Central memory CD4-positive, alpha-beta T cell (primary cell): ENCODE data around the gene MEGF9.

Source experiments
- DNase-seq: peaks from one replicate; pipeline ENCODE4 v3.0.0; 2022

The MEGF9 gene

DNA sequence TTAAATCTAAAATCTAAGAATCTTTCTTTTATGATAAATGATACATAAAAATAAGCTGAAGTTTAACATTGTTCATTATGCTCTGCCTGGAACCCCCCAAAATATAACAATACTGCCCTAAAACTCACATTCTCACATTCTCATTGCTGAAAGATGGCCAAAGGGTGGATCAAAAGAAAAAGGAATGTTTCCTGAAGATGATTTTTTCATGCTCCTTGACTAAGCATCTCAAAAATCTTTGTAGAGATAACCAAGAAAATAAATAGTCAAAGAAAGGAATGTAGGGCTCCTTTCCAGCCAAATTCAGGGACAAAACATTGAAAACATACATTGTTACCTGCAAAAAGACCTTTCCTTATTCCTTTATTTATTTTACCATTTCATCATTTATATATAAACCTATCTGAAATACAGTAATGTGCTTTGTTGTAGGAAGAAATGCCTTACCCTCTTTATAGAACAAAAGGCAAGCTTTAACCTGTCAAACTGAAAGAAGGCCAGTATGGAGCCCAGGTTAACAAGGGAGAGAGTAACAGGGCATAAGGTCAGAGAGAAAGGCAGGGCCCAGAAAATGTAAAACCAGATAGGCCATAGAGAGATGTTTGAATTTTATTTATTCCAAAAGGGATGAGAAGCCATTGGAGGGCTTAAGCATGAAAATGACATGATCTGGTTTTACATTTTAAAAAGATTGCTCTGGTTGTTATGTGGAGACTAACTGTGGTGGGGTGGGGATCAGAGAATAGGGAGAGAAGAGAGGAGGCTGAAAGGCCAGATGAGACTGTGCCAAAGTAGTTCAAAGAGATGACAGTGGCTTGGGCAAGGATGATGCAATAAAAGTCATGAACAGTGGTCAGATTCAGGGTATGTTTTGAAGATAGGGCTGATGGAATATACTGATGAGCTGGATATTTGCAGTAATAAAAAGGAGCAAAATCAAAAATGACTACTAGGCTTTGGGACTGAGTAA, 97.0 kb downstream of the MEGF9 start:
- no peak for DNase-seq

DNA sequence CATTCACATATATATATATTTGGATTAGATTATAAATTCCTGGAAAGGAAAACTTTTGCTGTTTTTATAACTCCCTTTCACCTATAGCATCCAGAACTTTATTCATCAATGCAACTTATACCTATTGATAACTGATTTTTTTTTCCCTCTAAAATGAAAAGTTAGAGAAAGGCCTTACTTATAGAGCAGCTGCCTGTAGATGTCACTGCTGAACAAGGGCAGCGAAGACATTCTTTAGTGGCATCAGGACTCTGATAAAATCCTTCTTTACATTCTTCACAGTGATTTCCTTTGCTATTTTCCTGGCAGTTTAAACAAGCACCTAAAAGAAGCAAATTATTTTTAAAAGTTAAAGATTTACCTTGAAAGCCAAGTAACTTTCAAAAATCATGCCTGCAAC, 102.1 kb downstream of the MEGF9 start:
- no peak for DNase-seq

DNA sequence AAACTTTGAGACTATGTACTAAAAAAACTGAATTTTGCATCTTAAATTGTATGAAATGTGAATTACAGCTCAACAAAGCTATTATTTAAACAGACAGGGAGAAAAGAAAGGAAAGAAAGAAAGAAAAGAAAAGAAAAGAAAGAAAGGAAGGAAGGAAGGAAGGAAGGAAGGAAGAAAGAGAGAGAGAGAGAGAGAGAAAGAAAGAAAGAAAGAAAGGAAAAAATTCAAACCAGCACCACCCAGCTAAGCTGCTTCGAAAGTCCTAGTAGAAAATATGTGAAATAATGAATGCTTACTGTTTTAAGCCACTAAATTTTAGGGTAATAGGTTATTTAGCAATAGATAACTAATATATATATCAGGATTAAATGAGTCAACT, 102.6 kb downstream of the MEGF9 start:
- DNase-seq, result no peak

GRCh38 chr9:120610975-120611689, 103.1 kb downstream of the MEGF9 start:
- no peak for DNase-seq

DNA sequence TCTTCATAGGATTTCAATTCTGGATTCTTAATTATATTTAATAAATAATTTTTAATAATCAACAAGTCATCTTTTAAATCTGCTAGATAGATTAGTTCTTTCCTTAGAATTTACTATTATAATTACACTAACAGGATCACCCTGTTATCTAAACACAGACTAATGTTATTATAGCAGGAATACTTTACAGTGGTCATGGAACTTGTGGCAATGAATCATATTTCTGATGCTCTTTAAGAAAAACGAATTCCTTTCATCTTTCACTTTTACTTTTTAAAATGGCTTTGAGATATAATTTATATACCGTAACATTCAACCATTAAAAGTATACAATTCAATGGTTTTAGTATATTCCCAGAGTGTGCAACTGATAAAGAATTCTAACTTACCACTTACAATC, 104.6 kb downstream of the MEGF9 start:
- DNase-seq, result no peak

GRCh38 chr9:120608421-120608820, 105.8 kb downstream of the MEGF9 start:
- no peak for DNase-seq

GRCh38 chr9:120603591-120603990, 110.7 kb downstream of the MEGF9 start:
- no peak for DNase-seq

DNA sequence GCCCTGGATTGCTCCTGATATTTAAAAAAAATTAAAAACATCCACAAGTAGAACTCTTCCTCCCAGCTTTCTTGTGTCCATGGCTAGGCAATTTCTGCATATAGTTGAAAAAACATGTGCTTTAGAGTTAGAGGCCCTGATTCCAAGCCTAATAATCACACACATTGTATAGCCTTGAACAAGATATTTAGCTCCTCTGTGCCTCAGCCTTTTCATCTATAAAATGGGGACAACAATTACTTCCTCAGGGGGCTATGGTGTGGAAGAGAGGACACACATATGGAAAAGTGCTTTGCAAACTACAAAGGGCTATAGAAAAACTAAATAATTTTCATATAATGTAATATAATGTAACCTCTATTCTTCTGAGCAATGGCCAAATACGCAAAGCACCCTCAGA, 111.3 kb downstream of the MEGF9 start:
- DNase-seq, result no peak

DNA sequence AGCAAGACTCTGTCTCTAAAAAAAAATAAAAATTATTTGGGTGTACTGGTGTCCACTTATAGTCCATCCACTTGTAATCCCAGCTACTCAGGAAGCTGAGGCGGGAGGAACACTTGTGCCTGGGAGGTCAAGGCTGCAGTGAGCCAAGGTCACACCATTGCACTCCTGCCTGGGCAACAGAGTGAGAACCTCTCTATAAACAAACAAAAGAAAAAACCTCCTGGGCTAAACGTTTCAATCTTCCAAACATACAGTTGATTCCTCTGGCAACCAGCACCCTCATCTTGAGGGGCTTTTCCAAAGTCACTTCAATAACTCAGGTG, 120.4 kb downstream of the MEGF9 start:
- DNase-seq, result no peak

- DNase-seq, result no peak
These were observed 120.9 kb downstream of the MEGF9 start for GRCh38 chr9:120593250-120593954.

DNA sequence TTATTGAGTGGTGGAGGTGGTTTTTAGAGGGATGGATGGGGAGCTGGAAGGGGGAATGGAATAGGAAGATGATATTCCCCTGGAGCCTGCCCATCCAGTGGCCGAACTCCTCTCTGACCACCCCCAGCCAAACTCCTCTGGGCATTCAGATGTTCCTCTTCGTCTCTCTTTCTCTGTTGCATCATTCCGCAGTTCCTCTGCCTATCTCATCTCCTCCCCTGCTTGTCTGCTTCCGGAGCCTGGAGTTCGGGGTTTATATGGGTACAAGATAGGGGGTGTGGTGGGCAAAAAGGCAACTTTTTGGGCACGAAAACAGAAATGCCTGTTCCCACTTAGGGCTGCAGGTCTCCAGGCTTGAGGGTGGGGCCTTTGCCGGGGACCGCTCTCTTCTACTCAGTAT, 122.1 kb downstream of the MEGF9 start:
- DNase-seq, result no peak

GRCh38 chr9:120587328-120587727, 126.9 kb downstream of the MEGF9 start:
- DNase-seq, result no peak

DNA sequence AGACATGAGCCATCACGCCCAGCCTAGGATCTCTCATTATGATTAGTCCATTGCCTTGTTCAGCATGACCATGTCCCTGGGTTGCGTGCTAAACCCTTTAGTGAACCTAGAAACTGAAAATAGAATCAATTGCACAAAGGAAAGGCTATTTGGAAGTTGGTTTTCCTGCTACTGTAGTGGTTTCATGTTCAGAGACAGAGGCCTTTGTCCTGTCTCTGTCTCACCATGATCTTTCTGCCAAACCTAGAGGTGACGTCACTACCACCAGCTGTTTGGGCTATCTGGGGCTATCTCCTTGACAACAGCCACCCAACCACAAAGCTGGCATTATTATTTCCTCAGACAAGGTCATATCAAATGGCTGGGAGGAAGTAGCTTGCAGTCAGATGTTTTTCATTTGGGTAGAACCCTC, 130.3 kb downstream of the MEGF9 start:
- DNase-seq, result peak; percentile 51

GRCh38 chr9:120580051-120580896, 134.0 kb downstream of the MEGF9 start, which contains the start of gene CDK5RAP2:
CDK5RAP2 (minus strand) TSS chr9:120580167; CDS start chr9:120579978, 189 bp downstream.
- peak; percentile 92 for DNase-seq

DNA sequence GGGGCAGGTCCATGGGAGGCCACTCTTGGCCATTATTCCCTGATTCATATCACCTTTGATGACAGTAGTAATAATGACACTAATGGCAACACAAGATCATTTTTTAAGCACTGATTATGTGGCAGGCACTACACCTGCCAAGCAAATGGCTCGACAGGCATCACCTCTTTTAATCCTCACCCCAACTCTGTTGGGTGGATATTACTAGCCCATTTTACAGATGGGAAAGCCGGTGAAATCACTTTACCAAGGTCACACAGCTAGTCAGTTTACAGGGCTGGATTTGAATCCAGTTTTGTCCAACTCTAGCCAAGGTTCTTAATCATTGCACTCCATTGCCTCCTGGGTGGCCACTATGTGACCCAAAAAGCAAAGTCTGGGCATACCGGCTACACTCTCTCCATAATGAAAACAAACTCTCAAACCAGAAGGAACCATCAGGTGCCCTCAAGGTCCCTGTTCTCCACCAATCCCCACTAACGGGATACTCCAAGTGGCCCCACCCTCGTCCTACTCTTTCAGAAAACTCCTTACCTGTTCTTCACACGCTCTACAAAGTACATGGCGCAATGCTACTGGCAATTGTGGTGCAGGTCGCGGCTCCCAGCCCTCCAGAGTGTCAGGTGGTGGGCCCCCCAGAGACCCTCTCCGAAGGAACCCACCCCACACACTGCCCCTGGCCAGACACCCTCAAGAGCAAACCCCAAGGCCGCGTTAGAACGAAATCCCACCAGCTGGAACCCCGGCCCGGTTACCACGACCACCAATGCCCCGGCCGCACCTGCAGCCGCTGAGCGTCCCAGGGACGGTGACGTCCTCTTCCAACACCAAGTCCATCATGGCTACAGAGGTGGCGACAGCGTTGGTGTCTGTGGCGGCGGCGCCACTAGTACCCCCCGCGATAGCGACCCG, 134.9 kb downstream of the MEGF9 start:
- DNase-seq, result no peak

GRCh38 chr9:120574473-120574872, 139.8 kb downstream of the MEGF9 start:
- no peak for DNase-seq

DNA sequence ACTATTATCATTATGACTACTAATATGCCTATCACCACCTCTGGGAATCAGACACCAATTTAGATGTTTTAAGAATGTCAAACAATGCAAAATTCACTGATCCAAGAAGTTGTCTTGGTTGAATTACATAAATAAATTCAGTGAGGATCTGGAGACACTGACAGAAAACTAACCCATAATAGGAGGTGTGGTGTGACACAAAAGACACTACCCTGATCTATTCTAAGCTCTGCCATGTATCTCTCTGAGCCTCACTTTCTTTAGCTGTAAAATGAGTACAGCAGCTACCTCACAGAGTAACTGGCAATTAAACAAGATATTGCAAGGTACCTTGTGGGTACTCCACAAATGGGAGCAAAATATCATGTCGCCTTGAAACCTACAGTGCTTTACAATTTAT, 141.8 kb downstream of the MEGF9 start:
- no peak for DNase-seq

DNA sequence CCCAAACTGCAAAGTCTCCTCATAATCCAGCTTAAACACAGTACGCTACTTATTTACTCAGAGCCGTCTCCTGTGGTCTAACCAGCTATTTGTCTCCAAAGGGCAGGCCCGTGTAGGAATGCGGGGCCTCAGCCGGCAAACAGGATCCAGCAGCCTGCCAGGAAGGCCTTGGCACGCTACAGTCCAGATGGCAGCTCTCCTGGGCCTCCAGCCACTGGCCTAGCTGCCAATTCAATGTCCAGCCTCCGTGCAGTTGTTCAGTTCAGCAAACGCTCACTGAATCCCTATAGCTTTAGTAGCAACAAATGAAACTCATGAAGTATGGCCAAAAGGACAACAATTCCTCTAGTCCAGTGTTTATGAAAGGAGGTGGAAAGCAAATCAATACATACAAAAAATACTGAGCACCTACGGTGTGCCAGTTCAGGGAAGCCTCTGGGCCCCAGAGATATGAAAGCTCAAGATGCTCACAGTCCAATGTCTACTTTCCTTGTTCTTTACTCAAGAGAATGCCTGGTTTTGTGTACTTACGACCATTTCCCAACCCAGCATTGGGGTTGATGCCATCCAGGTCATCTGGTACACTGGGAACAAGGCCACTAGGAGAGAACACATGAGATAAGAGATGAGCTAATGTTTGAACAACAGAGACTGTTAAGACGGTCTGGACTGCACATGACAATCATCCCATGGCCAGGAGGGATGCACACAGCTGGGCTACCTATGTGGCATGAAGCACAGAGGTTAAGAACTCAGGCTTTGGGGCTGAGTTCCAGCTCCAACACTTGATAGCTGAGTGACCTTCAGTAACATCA, 142.6 kb downstream of the MEGF9 start:
- DNase-seq, result no peak

DNA sequence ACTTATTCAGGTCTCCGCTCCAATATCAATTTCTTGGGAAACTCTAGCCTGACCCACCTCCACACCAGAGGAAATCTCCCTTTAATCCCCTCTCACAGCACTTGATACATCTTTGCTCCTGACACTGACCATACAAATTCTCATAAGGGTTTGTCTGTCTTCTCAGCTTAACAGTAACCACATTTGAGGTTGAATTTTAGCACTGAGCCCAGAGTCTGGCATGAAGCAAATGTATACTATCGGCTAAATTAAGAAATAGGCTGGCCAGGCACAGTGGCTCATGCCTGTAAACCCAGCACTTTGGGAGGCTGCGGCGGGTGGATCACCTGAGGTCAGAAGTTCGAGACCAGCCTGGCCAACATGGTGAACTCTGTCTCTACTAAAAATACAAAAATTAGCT, 144.0 kb downstream of the MEGF9 start:
- no peak for DNase-seq

GRCh38 chr9:120569556-120569955, 144.7 kb downstream of the MEGF9 start:
- no peak for DNase-seq
